Liver (tissue), 3 donors: ENCODE data around the gene PFKP.

ENCODE experiments used
- GABPA ChIP-seq, 2 donors: IDR thresholded peaks in 1 of 2; conservative IDR thresholded peaks in 1 of 2; 2 replicates each; pipeline ENCODE4 v1.6.1; 2016; ENCODE audit warnings: antibody characterized with exemption in 2 of 2, mild to moderate bottlenecking in 1 of 2, moderate library complexity in 1 of 2
- RXRA ChIP-seq, 2 donors: IDR thresholded peaks; 2 replicates each; pipeline ENCODE4 v1.6.1; 2017 to 2018; ENCODE audit warnings: antibody characterized with exemption in 2 of 2, mild to moderate bottlenecking in 1 of 2
- TAF1 ChIP-seq: conservative IDR thresholded peaks from 2 replicates; pipeline ENCODE4 v1.6.1; 2016; ENCODE audit warnings: antibody characterized with exemption, mild to moderate bottlenecking
- TF ChIP-seq, protein P1 (sequence below): fragments of 150-350 bp; IDR thresholded peaks from 2 replicates; pipeline ENCODE4 v1.5.1; 2017; ENCODE audit warnings: improper control_type of control experiment, low read depth, low read length; ENCODE audit not compliant: missing input control
- donor health status: healthy.
- donor health status: healthy.

DNA sequence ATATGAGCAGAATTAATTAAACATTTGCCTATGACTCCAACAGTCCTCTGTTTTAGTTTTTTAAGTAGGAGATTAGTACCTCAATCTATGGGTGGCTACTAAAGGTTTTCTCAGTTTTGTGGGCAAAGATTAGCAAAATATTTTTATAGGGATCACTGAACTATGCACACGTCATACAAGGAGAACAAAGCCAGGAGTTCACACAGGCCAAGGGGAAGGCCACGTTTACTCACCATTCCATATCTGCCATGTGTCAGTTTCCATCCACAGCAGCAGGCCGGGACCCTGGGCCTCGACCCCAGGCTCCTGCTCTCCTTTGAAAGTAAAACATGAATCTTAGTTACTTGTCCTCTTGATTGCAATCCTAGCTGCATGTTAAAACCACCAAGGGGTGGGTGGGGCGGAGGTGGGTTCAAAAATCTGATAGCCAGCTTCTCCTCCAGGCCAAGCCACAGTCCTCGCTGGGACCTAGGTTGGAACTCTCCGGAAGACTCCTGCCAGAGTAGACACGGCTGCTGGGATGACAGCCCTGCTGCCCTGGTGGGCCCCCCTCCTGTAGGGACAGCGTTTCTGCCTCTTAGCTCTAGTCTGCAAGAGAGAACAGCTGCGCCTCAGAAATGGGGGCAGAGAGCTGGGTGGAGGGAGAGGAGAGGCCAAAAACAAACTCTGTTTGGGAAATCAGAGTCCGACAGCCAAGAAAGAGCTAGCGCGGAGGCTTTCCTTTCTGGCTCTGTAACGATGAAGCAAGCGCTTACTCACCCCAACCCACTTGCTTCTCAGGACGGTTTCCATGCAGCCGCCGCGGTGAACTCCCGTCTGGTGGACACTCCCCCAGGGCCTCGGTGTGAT, 69.6 kb downstream of the PFKP start:
- TF ChIP-seq GABPA (IDR thresholded peaks at IDR 0.05 in 1 of 2, conservative IDR thresholded peaks at IDR 0.05 in 1 of 2) (no peak), RXRA (IDR thresholded peaks at IDR 0.05) (no peak), TAF1 (no peak)
- TF ChIP-seq, protein P1, sequence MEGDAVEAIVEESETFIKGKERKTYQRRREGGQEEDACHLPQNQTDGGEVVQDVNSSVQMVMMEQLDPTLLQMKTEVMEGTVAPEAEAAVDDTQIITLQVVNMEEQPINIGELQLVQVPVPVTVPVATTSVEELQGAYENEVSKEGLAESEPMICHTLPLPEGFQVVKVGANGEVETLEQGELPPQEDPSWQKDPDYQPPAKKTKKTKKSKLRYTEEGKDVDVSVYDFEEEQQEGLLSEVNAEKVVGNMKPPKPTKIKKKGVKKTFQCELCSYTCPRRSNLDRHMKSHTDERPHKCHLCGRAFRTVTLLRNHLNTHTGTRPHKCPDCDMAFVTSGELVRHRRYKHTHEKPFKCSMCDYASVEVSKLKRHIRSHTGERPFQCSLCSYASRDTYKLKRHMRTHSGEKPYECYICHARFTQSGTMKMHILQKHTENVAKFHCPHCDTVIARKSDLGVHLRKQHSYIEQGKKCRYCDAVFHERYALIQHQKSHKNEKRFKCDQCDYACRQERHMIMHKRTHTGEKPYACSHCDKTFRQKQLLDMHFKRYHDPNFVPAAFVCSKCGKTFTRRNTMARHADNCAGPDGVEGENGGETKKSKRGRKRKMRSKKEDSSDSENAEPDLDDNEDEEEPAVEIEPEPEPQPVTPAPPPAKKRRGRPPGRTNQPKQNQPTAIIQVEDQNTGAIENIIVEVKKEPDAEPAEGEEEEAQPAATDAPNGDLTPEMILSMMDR: no peak
